GM10847 (cell line): ENCODE data around the gene ACY1.

Source experiments
- POLR2A ChIP-seq: IDR thresholded peaks from 2 replicates; pipeline ENCODE4 v1.6.1; 2011; ENCODE audit not compliant: insufficient read length; ENCODE audit errors: extremely low read depth

Gene ACY1

DNA sequence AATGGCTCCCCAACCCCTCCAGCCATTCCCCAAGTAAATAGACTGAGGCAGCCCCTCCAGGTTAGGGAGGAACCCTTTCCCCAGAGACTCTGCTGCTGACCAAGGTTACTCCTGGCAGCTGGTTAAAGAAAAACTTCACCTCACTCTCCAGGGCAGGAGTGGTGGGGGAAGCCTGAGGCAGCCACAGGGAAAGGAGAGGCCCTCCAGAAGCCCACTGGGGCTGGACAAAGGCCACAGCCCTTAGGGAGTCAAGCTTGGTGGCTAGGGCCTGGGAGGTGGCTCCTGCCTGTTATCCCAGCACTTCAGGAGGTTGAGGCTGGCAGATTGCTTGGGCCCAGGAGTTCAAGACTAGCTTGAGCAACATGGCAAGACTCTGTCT, 923 bp downstream of the ACY1 start:
- no peak for TF ChIP-seq POLR2A

DNA sequence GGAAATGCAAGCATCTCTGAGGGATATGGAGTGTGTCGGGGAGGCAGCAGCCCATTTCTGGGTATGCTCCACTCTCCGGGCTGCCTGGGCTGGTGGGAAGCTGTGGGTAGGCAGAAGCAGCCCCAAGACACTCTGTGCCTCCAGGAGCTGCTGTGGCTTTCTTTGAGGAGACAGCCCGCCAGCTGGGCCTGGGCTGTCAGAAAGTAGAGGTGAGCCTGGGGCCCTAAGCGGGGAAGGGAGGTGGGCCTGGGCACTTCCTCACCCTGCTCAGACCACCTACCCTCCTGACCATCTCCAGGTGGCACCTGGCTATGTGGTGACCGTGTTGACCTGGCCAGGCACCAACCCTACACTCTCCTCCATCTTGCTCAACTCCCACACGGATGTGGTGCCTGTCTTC, 1.7 kb downstream of the ACY1 start:
- no peak for TF ChIP-seq POLR2A

DNA sequence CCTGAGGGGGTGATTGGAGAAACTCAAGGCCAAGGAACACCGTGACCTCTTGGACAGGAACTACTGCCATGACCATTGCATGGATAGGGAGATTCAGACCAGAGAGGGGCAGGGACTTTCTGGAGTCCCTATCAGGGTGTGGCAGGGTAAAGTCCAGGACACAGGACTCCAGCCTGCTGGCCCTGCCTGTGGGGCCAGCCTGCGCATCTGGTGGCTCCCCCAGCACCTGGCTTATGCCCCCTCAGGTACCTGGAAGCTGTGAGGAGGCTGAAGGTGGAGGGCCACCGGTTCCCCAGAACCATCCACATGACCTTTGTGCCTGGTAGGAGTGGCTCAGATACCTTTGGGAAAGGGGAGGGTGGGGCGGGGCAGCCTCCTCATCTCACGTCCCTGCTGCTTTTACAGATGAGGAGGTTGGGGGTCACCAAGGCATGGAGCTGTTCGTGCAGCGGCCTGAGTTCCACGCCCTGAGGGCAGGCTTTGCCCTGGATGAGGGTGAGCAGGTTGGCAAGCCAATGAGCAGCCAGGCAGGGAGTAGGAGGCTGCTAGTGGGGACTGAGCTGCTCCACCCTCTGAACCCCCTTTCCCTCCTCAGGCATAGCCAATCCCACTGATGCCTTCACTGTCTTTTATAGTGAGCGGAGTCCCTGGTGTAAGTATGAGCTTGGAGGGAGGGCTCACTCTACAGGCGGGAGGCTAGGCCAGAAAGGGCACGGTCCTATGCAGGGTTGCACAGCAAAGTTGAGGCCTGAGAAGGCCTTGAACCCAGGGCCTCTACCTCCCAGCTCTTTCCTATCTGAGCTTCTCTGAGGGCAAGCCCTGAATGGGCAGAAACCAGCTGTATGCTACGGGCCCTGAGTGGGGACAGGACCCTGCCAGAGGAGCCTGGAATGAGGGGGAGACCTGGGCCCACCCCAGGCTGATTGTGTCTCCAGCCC, 2.9 kb downstream of the ACY1 start:
- no peak for TF ChIP-seq POLR2A

GRCh38 chr3:51987568-51987967, 4.2 kb downstream of the ACY1 start:
- no peak for TF ChIP-seq POLR2A

DNA sequence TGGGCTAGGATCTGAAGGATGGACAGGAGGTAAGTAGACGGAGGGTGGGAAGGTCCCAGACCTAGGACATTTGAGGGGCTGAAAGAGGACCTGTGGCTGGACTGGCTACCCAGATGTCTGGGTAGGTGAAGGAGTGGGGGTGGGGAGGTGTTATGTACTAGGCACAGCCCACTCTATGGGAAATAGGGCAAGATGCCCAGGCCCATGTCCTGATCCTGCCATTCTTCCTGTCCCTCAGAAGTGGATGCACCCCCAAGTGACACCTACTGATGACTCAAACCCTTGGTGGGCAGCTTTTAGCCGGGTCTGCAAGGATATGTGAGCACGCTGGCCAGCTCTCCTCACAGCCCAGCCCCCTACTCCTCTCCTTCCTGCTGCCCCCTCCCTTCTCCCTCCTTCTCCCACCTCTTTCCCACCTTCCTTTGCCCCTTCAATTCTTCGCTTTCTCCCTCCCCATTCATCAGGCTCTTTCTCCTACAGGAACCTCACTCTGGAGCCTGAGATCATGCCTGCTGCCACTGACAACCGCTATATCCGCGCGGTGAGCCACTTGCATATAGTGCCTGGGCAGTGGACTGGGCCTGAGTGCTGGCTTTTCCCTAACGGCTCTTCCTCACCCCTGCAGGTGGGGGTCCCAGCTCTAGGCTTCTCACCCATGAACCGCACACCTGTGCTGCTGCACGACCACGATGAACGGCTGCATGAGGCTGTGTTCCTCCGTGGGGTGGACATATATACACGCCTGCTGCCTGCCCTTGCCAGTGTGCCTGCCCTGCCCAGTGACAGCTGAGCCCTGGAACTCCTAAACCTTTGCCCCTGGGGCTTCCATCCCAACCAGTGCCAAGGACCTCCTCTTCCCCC, 5.2 kb downstream of the ACY1 start:
- TF ChIP-seq POLR2A, result no peak

- peak; percentile 8 for TF ChIP-seq POLR2A
Observed at GRCh38 chr3:51992017-51992682, 8.8 kb downstream of the ACY1 start.

DNA sequence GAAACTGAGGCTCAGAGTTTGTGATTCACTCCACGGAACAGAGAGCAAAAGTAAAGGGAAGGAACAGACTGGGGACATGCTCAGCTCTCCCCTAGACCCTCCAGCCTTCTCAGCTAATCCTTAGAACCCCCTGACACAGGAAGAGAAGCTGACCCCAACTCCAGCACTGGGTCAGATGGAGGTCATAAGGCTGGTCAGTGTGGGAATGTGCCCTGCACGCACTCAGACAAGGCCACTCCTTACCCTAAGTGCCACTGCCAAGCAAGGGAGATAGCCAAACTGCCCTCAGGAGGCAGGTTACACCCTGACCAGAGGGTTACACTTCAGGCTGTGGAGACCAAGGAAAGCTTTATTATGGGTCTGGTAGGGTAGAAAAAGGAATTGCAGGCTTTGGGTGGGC, 11.2 kb downstream of the ACY1 start:
- TF ChIP-seq POLR2A, result no peak

- peak; percentile 98 for TF ChIP-seq POLR2A
Observed at GRCh38 chr3:51995346-51996163, 12.2 kb downstream of the ACY1 start, which contains the start of gene RPL29. Gene RPL29 (minus strand): TSS chr3:51995895. CDS start chr3:51995461, 434 bp downstream.

DNA sequence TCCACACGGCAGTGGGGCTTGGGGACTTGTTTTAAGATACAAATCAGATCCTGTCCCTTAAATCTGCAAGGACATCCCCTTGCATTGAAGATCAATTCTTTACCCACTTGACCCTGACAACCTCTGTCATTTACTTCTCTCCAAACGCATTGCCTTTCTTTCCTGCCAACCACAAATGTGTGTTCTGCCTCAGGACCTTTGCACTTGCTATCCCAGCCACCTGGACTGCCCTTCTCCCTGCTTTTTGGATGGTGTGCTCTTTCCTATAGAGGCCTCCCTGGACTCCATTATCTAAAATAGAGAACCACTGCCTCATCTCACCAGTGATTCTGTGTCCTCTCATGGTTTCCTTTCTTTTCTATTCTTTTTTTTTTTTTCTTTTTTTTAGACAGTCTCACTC, 13.8 kb downstream of the ACY1 start:
- TF ChIP-seq POLR2A, result no peak

DNA sequence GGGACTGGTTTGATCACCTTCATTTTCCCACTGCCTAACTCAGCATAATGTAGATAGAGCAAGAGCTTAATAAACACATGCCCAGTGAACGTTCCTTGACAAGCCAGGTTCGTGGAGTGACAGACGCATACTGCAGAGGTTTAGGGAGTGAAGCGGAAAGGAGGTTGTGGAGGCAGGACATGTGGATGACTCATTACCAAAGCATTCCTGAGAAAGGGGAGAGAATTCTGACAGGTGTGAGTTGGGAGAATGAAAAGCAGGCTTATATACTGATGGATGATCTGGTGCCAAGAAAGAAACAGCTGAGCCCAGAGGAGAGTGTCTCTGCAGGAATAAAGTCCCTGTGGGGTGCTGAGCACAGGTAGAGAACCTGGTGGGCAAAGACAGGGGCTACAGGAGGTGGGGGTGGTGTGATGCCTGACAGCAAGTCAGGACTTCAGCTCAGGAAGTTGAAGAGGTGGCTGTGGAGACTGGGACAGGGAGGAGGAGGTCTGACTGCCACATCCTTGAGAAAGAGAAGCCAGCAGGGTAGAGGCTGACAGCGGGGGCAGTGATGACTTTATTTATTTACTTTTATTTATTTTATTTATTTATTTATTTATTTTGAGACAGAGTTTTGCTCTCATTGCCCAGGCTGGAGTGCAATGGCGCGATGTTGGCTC, 14.7 kb downstream of the ACY1 start:
- TF ChIP-seq POLR2A, result no peak

DNA sequence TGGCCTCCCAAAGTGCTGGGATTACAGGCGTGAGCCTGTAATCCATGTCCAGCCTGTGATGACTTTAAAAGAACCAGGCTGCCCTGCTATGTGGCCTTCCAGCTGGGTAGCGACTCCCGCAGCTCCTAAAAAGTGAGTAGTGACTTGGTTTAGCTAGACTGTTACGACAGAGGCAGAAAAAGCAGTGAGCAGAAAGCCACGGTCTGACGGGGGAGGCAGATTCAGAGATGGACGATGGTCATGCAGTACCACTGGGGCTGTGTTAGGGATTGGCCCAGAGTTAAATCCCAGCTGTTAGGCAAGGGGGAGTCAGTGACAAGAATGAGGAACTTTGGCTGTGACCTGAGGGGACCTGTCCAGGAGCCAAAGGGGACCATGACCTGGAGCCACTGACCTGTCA, 15.4 kb downstream of the ACY1 start:
- TF ChIP-seq POLR2A, result no peak

DNA sequence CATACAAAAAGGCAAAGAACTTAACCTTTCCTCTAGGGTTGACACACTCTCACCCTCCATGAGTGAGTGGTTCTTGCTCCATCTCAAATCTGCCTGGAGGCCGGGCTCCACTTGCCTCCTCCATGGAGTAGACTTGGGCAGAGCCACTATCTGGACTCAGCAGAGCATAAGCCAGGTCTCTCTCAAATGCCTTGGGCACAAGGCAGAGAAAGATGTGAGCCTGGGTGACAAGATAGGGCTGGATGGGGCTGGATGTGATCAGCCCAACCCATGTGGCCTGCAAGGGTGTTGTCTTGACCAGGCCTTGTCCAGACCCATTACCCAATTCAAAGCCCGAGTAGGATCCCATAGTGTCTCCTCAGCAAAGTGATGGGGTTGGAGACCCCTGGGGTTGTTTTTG, 16.5 kb downstream of the ACY1 start:
- no peak for TF ChIP-seq POLR2A

- no peak for TF ChIP-seq POLR2A
Observed at GRCh38 chr3:52001443-52001974, 18.2 kb downstream of the ACY1 start.

GRCh38 chr3:52002748-52003147, 19.4 kb downstream of the ACY1 start:
- TF ChIP-seq POLR2A, result no peak
